Measurements from ENCODE around the gene SUFU.

Gene SUFU

DNA sequence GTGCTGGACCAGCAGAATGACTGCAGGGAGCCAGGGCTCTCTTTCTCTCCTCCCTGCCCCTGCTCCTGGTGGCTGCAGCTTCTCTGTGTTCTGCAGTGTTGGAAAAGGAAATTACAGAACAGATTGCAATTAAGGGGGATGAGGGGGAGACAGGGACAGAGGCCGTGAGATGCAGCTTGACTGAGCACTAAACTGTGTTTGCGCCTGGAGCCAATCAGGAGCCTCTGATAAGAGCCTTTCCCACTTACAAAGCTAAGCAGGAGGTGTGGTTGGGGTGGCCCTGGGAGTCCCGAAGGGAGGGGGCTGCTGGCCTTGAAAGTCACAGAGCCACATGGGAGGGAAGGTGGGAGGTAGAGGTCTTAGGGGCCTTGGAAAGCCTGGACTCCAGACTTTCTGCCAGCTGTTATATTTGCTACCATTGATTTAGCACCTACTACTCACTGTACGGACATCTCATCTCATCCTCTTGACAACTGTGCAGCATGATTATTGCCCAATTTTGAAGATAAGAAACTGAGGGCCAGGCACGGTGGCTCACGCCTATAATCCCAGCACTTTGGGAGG, 167.2 kb downstream of the SUFU start:
- Histone ChIP-seq H3K4me1 (ENCODE audit: low read length) (peaks cover 4% of the 10 kb centered on the region), H3K27ac (ENCODE audit: low read length) (no peak overlapping the region), H3K9ac (ENCODE audit: low read length) (no peak overlapping the region), H3K27me3 (ENCODE audit: low read depth, low read length) (no peaks in the 10 kb centered on the region), H3K4me3 (ENCODE audit: low read length) (no peak overlapping the region), H3K36me3 (replicated peaks; ENCODE audit: low read depth, low read length) (no peaks in the 10 kb centered on the region), H3K4me2 (ENCODE audit: low read length) (no peak overlapping the region), H3K9me3 (ENCODE audit: insufficient read depth, low read length) (no peaks in the 10 kb centered on the region), H2AFZ (ENCODE audit: low read depth, low read length) (no peak overlapping the region), H3K79me2 (ENCODE audit: low read length) (no peaks in the 10 kb centered on the region), H4K20me1 (ENCODE audit: insufficient read depth, low read length) (no peaks in the 10 kb centered on the region)
- TF ChIP-seq EZH2phosphoT487 (IDR thresholded peaks at IDR 0.05; ENCODE audit: low read depth) = no peak
- TF ChIP-seq, protein P1, sequence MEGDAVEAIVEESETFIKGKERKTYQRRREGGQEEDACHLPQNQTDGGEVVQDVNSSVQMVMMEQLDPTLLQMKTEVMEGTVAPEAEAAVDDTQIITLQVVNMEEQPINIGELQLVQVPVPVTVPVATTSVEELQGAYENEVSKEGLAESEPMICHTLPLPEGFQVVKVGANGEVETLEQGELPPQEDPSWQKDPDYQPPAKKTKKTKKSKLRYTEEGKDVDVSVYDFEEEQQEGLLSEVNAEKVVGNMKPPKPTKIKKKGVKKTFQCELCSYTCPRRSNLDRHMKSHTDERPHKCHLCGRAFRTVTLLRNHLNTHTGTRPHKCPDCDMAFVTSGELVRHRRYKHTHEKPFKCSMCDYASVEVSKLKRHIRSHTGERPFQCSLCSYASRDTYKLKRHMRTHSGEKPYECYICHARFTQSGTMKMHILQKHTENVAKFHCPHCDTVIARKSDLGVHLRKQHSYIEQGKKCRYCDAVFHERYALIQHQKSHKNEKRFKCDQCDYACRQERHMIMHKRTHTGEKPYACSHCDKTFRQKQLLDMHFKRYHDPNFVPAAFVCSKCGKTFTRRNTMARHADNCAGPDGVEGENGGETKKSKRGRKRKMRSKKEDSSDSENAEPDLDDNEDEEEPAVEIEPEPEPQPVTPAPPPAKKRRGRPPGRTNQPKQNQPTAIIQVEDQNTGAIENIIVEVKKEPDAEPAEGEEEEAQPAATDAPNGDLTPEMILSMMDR (IDR thresholded peaks at IDR 0.05; ENCODE audit: low read depth, low read length) = no peak

DNA sequence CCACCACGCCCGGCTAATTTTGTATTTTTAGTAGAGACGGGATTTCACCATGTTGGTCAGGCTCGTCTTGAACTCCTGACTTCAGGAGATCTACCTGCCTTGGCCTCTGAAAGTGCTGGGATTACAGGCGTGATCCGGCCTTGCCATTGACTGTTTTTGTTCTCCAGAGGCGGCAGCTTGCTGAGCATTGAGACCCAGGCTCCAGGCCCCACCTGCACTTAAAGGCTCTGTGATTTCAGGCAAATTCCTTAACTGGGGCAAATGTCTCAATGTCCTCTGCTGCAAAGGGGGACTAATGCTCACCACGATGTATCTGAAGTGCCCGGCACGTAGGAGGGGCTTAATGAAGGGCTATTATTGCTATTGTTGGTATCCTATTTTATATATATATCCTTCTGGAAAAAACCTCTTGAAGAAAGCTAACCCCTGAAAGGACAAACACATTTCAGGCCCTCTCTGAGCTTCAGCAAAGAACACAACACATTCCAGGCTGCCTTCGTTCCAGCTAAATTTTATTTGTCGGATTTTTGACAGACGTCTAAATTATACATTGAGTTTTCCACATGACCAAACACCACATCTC, 169.6 kb downstream of the SUFU start:
- Histone ChIP-seq H3K4me1 (ENCODE audit: low read length) (peaks cover 9% of the 10 kb centered on the region), H2AFZ (ENCODE audit: low read depth, low read length) (no peak overlapping the region), H3K9me3 (ENCODE audit: insufficient read depth, low read length) (no peaks in the 10 kb centered on the region), H3K4me3 (ENCODE audit: low read length) (no peak overlapping the region), H4K20me1 (ENCODE audit: insufficient read depth, low read length) (no peaks in the 10 kb centered on the region), H3K36me3 (replicated peaks; ENCODE audit: low read depth, low read length) (no peaks in the 10 kb centered on the region), H3K4me2 (ENCODE audit: low read length) (no peak overlapping the region), H3K79me2 (ENCODE audit: low read length) (no peaks in the 10 kb centered on the region), H3K27me3 (ENCODE audit: low read depth, low read length) (no peaks in the 10 kb centered on the region), H3K9ac (ENCODE audit: low read length) (no peak overlapping the region), H3K27ac (ENCODE audit: low read length) (no peak overlapping the region)
- TF ChIP-seq EZH2phosphoT487 (IDR thresholded peaks at IDR 0.05; ENCODE audit: low read depth) = no peak
- TF ChIP-seq, protein P1 (IDR thresholded peaks at IDR 0.05; ENCODE audit: low read depth, low read length) = no peak

DNA sequence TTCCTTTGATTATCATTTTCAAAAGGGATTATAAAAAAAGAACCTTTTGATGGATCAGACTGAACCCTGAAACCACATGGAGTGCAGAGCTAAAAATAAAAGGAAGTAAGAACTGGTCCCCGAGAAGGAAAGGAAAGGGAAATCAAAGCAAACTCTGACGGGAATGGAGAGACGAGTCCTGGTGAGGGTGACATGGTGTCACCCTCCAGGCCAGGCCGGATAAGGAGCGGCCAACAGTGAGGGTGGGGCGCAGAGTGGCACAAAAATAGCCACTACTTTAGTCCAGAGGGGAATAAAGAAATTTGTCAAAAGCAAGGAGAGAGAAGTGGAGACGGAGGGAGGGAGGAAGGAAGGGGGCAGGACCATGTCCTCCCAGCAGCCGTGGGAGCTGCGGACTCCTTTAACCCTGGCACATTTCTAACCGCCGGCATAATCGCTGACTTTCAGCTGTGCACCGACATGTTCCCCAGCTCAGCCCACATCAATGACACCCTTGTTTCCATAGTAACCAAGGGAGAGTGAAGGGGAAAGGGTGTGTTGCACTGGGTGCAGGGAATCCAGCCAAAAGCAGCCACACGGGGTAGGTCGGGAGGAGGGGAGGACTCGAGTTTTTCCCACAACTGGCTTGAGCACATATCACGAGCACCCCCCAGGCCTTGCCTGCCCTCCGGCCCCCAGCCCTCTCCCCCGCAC, 170.2 kb downstream of the SUFU start:
- Histone ChIP-seq H3K4me1 (ENCODE audit: low read length) (peaks cover 9% of the 10 kb centered on the region), H3K36me3 (replicated peaks; ENCODE audit: low read depth, low read length) (no peaks in the 10 kb centered on the region), H4K20me1 (ENCODE audit: insufficient read depth, low read length) (no peaks in the 10 kb centered on the region), H3K9me3 (ENCODE audit: insufficient read depth, low read length) (no peaks in the 10 kb centered on the region), H3K9ac (ENCODE audit: low read length) (no peak overlapping the region), H3K4me3 (ENCODE audit: low read length) (no peak overlapping the region), H2AFZ (ENCODE audit: low read depth, low read length) (no peak overlapping the region), H3K27ac (ENCODE audit: low read length) (no peak overlapping the region), H3K4me2 (ENCODE audit: low read length) (no peak overlapping the region), H3K79me2 (ENCODE audit: low read length) (no peaks in the 10 kb centered on the region), H3K27me3 (ENCODE audit: low read depth, low read length) (no peaks in the 10 kb centered on the region)
- TF ChIP-seq EZH2phosphoT487 (IDR thresholded peaks at IDR 0.05; ENCODE audit: low read depth) = no peak
- TF ChIP-seq, protein P1 (IDR thresholded peaks at IDR 0.05; ENCODE audit: low read depth, low read length) = no peak

DNA sequence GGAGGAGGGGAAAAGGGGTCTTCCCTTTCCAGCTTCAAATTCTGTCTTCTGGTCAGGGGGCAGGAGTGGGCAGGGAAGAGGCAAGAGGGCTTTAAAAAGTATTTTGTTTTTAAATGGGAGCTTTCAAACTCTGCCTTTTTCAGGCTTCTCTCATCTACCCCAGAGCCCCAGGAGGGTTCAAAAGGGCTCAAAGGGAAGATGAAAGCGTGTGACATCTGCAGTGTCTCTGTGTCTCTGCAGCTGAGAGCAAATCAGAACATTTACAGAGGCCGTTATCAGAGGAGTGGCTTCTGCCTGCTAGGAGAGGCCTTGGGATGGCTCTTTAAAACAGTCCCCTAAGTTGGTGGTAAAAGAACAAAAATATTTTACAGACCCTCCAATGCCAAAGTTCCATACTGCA, 170.8 kb downstream of the SUFU start:
- Histone ChIP-seq H3K9ac (ENCODE audit: low read length) (no peak overlapping the region), H2AFZ (ENCODE audit: low read depth, low read length) (no peak overlapping the region), H3K4me3 (ENCODE audit: low read length) (no peak overlapping the region), H4K20me1 (ENCODE audit: insufficient read depth, low read length) (no peaks in the 10 kb centered on the region), H3K27me3 (ENCODE audit: low read depth, low read length) (no peaks in the 10 kb centered on the region), H3K4me2 (ENCODE audit: low read length) (no peak overlapping the region), H3K4me1 (ENCODE audit: low read length) (peaks cover 9% of the 10 kb centered on the region), H3K27ac (ENCODE audit: low read length) (no peak overlapping the region), H3K79me2 (ENCODE audit: low read length) (no peaks in the 10 kb centered on the region), H3K9me3 (ENCODE audit: insufficient read depth, low read length) (no peaks in the 10 kb centered on the region), H3K36me3 (replicated peaks; ENCODE audit: low read depth, low read length) (no peaks in the 10 kb centered on the region)
- TF ChIP-seq EZH2phosphoT487 (IDR thresholded peaks at IDR 0.05; ENCODE audit: low read depth) = no peak
- TF ChIP-seq, protein P1 (IDR thresholded peaks at IDR 0.05; ENCODE audit: low read depth, low read length) = no peak
